Ectodermal cell (in vitro differentiated cells): ENCODE data around the gene GNB5.

Experiments used
- H3K27ac ChIP-seq: 2 replicates; pipeline ENCODE4 v1.7.0; 2013; ENCODE audit warnings: mild to moderate bottlenecking, low read depth, low read length; ENCODE audit not compliant: insufficient read depth, poor library complexity, severe bottlenecking
- H3K27me3 ChIP-seq: 2 replicates; pipeline ENCODE4 v1.7.0; 2013; ENCODE audit warnings: mild to moderate bottlenecking, low read length; ENCODE audit not compliant: insufficient read depth, control insufficient read depth, poor library complexity, severe bottlenecking
- H3K36me3 ChIP-seq: one replicate; pipeline ENCODE4 v1.7.0; 2013; ENCODE audit warnings: low read length; ENCODE audit not compliant: control insufficient read depth, insufficient read depth
- H3K4me1 ChIP-seq: one replicate; pipeline ENCODE4 v1.7.0; 2013; ENCODE audit warnings: low read length; ENCODE audit not compliant: control insufficient read depth, insufficient read depth
- H3K4me3 ChIP-seq: 2 replicates; pipeline ENCODE4 v1.7.0; 2013; ENCODE audit warnings: low read depth, low read length, control low read depth; ENCODE audit not compliant: insufficient read depth
- H3K9me3 ChIP-seq: 2 replicates; pipeline ENCODE4 v1.7.0; 2013; ENCODE audit warnings: mild to moderate bottlenecking, low read length, moderate library complexity; ENCODE audit not compliant: control insufficient read depth
- WGBS, 2 experiments: methylation state at CpG; one replicate each; pipeline ENCODE4 v1.1.7; 2013; ENCODE audit warnings: missing lambda C conversion rate in 2 of 2; 5-methylcytosine and 5-hydroxymethylcytosine counted together

Gene GNB5

GRCh38 chr15:52082197-52083036 is 108.8 kb downstream of the GNB5 start:
- 75 to 76% methylated on average over 5 of the region's 5 CpGs for WGBS, 2 experiments
- Histone ChIP-seq H3K27me3 (no peaks in the 10 kb centered on the region), H3K9me3 (no peaks in the 10 kb centered on the region), H3K36me3 (no peaks in the 10 kb centered on the region), H3K4me1 (peaks cover 5% of the 10 kb centered on the region), H3K4me3 (no peak overlapping the region), H3K27ac (no peak overlapping the region)

- WGBS, 2 experiments, result 84 to 86% methylated on average over 8 of the region's 9 CpGs
- H3K4me3 ChIP-seq, result no peak overlapping the region
- H3K27ac ChIP-seq, result no peak overlapping the region
- no peaks in the 10 kb centered on the region for H3K9me3 ChIP-seq
- no peaks in the 10 kb centered on the region for H3K27me3 ChIP-seq
- no peaks in the 10 kb centered on the region for H3K36me3 ChIP-seq
- peaks cover 5% of the 10 kb centered on the region for H3K4me1 ChIP-seq
Observed at GRCh38 chr15:52080706-52081392, 110.3 kb downstream of the GNB5 start.

GRCh38 chr15:52080031-52080430 is 111.2 kb downstream of the GNB5 start:
- 96 to 97% methylated on average over 5 of the region's 5 CpGs for WGBS, 2 experiments
- H3K27me3 ChIP-seq, result no peaks in the 10 kb centered on the region
- no peaks in the 10 kb centered on the region for H3K36me3 ChIP-seq
- H3K9me3 ChIP-seq, result no peaks in the 10 kb centered on the region
- H3K4me3 ChIP-seq, result no peak overlapping the region
- no peak overlapping the region for H3K27ac ChIP-seq
- H3K4me1 ChIP-seq, result peaks cover 5% of the 10 kb centered on the region

GRCh38 chr15:52078876-52079700 is 112.1 kb downstream of the GNB5 start:
- Histone ChIP-seq H3K4me1 (peaks cover 5% of the 10 kb centered on the region), H3K27ac (no peak overlapping the region), H3K4me3 (no peak overlapping the region), H3K9me3 (no peaks in the 10 kb centered on the region), H3K36me3 (no peaks in the 10 kb centered on the region), H3K27me3 (no peaks in the 10 kb centered on the region)
- 45 to 52% methylated on average over 10 to 13 of the region's 13 CpGs for WGBS, 2 experiments

GRCh38 chr15:52078197-52078875 is 112.9 kb downstream of the GNB5 start:
- no peaks in the 10 kb centered on the region for H3K36me3 ChIP-seq
- H3K4me3 ChIP-seq, result no peak overlapping the region
- H3K4me1 ChIP-seq, result peaks cover 5% of the 10 kb centered on the region
- 90 to 91% methylated on average over 10 of the region's 10 CpGs for WGBS, 2 experiments
- H3K9me3 ChIP-seq, result no peaks in the 10 kb centered on the region
- H3K27me3 ChIP-seq, result no peaks in the 10 kb centered on the region
- H3K27ac ChIP-seq, result no peak overlapping the region

- Histone ChIP-seq H3K27ac (no peak overlapping the region), H3K36me3 (no peaks in the 10 kb centered on the region), H3K9me3 (no peaks in the 10 kb centered on the region), H3K4me3 (no peak overlapping the region), H3K27me3 (no peaks in the 10 kb centered on the region), H3K4me1 (peaks cover under 1% of the 10 kb centered on the region)
- 88 to 91% methylated on average over 11 of the region's 11 CpGs for WGBS, 2 experiments
Observed at GRCh38 chr15:52076889-52077781, 114.1 kb downstream of the GNB5 start.

- H3K36me3 ChIP-seq, result no peaks in the 10 kb centered on the region
- H3K4me3 ChIP-seq, result no peak overlapping the region
- no peaks in the 10 kb centered on the region for H3K9me3 ChIP-seq
- H3K27ac ChIP-seq, result no peak overlapping the region
- no peaks in the 10 kb centered on the region for H3K4me1 ChIP-seq
- 95 to 96% methylated on average over 10 of the region's 10 CpGs for WGBS, 2 experiments
- no peaks in the 10 kb centered on the region for H3K27me3 ChIP-seq
Observed at GRCh38 chr15:52071570-52071969, 119.6 kb downstream of the GNB5 start.

GRCh38 chr15:52069559-52069958 is 121.6 kb downstream of the GNB5 start:
- WGBS, 2 experiments, result 87 to 89% methylated on average over 5 of the region's 5 CpGs
- Histone ChIP-seq H3K9me3 (no peaks in the 10 kb centered on the region), H3K27me3 (no peaks in the 10 kb centered on the region), H3K4me1 (no peaks in the 10 kb centered on the region), H3K4me3 (no peak overlapping the region), H3K27ac (no peak overlapping the region), H3K36me3 (no peaks in the 10 kb centered on the region)

GRCh38 chr15:52068004-52068615 is 123.1 kb downstream of the GNB5 start:
- Histone ChIP-seq H3K27ac (no peak overlapping the region), H3K36me3 (peaks cover under 1% of the 10 kb centered on the region), H3K4me3 (no peak overlapping the region), H3K9me3 (no peaks in the 10 kb centered on the region), H3K4me1 (no peaks in the 10 kb centered on the region), H3K27me3 (no peaks in the 10 kb centered on the region)
- WGBS, 2 experiments, result 92 to 100% methylated on average over 2 of the region's 2 CpGs
